ENCODE measurements around the gene PLCL2.

PLCL2 gene

GRCh38 chr3:17079933-17080332 is 195.2 kb downstream of the PLCL2 start:
- Histone ChIP-seq H3K4me1 (ENCODE audit: control insufficient read depth in 1 of 2, insufficient read depth in 1 of 2, low read depth in 1 of 2, low read length in 1 of 2) (no peaks in the 10 kb centered on the region), H3K27ac (no peak overlapping the region), H3K27me3 (no peaks in the 10 kb centered on the region), H3K4me3 (ENCODE audit: low read depth in 1 of 2, low read length in 1 of 2) (no peak overlapping the region), H3K9me3 (no peaks in the 10 kb centered on the region), H3K36me3 (peaks cover 45% of the 10 kb centered on the region)
- no peak for TF ChIP-seq CTCF (IDR thresholded peaks at IDR 0.05)

GRCh38 chr3:17081520-17081919 is 196.8 kb downstream of the PLCL2 start:
- Histone ChIP-seq H3K4me1 (ENCODE audit: control insufficient read depth in 1 of 2, insufficient read depth in 1 of 2, low read depth in 1 of 2, low read length in 1 of 2) (no peaks in the 10 kb centered on the region), H3K36me3 (peaks cover 52% of the 10 kb centered on the region), H3K4me3 (ENCODE audit: low read depth in 1 of 2, low read length in 1 of 2) (no peak overlapping the region), H3K27ac (no peak overlapping the region), H3K9me3 (no peaks in the 10 kb centered on the region), H3K27me3 (no peaks in the 10 kb centered on the region)
- no peak for TF ChIP-seq CTCF (IDR thresholded peaks at IDR 0.05)

GRCh38 chr3:17087509-17087908 is 202.8 kb downstream of the PLCL2 start:
- H3K36me3 ChIP-seq, result peaks cover 58% of the 10 kb centered on the region
- no peak overlapping the region for H3K4me3 ChIP-seq (ENCODE audit: low read depth in 1 of 2, low read length in 1 of 2)
- no peak for TF ChIP-seq CTCF (IDR thresholded peaks at IDR 0.05)
- no peak overlapping the region for H3K27ac ChIP-seq
- no peaks in the 10 kb centered on the region for H3K27me3 ChIP-seq
- H3K9me3 ChIP-seq, result no peaks in the 10 kb centered on the region
- no peaks in the 10 kb centered on the region for H3K4me1 ChIP-seq (ENCODE audit: control insufficient read depth in 1 of 2, insufficient read depth in 1 of 2, low read depth in 1 of 2, low read length in 1 of 2)

- no peak overlapping the region for H3K4me3 ChIP-seq (ENCODE audit: low read depth in 1 of 2, low read length in 1 of 2)
- H3K9me3 ChIP-seq, result no peaks in the 10 kb centered on the region
- no peaks in the 10 kb centered on the region for H3K4me1 ChIP-seq (ENCODE audit: control insufficient read depth in 1 of 2, insufficient read depth in 1 of 2, low read depth in 1 of 2, low read length in 1 of 2)
- no peaks in the 10 kb centered on the region for H3K27me3 ChIP-seq
- H3K27ac ChIP-seq, result no peak overlapping the region
- no peak for TF ChIP-seq CTCF (IDR thresholded peaks at IDR 0.05)
- peaks cover 62% of the 10 kb centered on the region for H3K36me3 ChIP-seq
These were observed 203.3 kb downstream of the PLCL2 start for GRCh38 chr3:17088017-17088416.

GRCh38 chr3:17088602-17089313 is 204.0 kb downstream of the PLCL2 start:
- TF ChIP-seq CTCF (IDR thresholded peaks at IDR 0.05), result no peak

More at GRCh38 chr3:17088602-17089313, 204.0 kb downstream of the PLCL2 start:
- no peak overlapping the region for H3K4me3 ChIP-seq (ENCODE audit: low read depth in 1 of 2, low read length in 1 of 2)
- no peak overlapping the region for H3K27ac ChIP-seq
- peaks cover 67% of the 10 kb centered on the region for H3K36me3 ChIP-seq
- H3K9me3 ChIP-seq, result no peaks in the 10 kb centered on the region
- no peaks in the 10 kb centered on the region for H3K4me1 ChIP-seq (ENCODE audit: control insufficient read depth in 1 of 2, insufficient read depth in 1 of 2, low read depth in 1 of 2, low read length in 1 of 2)
- no peaks in the 10 kb centered on the region for H3K27me3 ChIP-seq

Data from neutrophil (primary cell).